HepG2 (cell line): ENCODE data around the gene NRAP.

Experiments
- EP300 ChIP-seq, 3 experiments: sonication (generic) in 1 of 3; formaldehyde crosslinking in 1 of 3; IDR thresholded peaks; 2 replicates each; pipeline versions ENCODE4 v1.5.1 to v1.6.1; 2011 to 2020; ENCODE audit warnings: low read depth in 2 of 3, low read length in 2 of 3, borderline replicate concordance in 1 of 3, improper control_type of control experiment in 1 of 3, mild to moderate bottlenecking in 1 of 3, missing genetic modification reagents in 1 of 3, moderate library complexity in 1 of 3
- HOXA5 ChIP-seq: sonication (generic); formaldehyde crosslinking; IDR thresholded peaks from 2 replicates; pipeline ENCODE4 v1.4.0; 2020; ENCODE audit warnings: missing genetic modification reagents
- ISL2 ChIP-seq: sonication (generic); formaldehyde crosslinking; IDR thresholded peaks from 2 replicates; pipeline ENCODE4 v1.5.0; 2020; ENCODE audit warnings: missing genetic modification reagents
- ZFP37 ChIP-seq: sonication (generic); formaldehyde crosslinking; IDR thresholded peaks from 2 replicates; pipeline ENCODE4 v1.4.0; 2020; ENCODE audit warnings: missing genetic modification reagents, borderline replicate concordance
- ZNF124 ChIP-seq: sonication (generic); formaldehyde crosslinking; IDR thresholded peaks from 2 replicates; pipeline ENCODE4 v1.4.0; 2020; ENCODE audit warnings: missing genetic modification reagents
- ZNF556 ChIP-seq: sonication (generic); formaldehyde crosslinking; IDR thresholded peaks from 2 replicates; pipeline ENCODE4 v1.4.0; 2020; ENCODE audit warnings: mild to moderate bottlenecking, missing genetic modification reagents, borderline replicate concordance
- ZNF775 ChIP-seq: sonication (generic); formaldehyde crosslinking; IDR thresholded peaks from 2 replicates; pipeline ENCODE4 v1.4.0; 2020; ENCODE audit warnings: missing genetic modification reagents, mild to moderate bottlenecking, moderate library complexity, borderline replicate concordance
- TF ChIP-seq, protein P1 (sequence below): sonication (generic); formaldehyde crosslinking; IDR thresholded peaks from 2 replicates; pipeline ENCODE4 v1.5.0; 2020; ENCODE audit warnings: mild to moderate bottlenecking, missing genetic modification reagents, moderate library complexity

DNA sequence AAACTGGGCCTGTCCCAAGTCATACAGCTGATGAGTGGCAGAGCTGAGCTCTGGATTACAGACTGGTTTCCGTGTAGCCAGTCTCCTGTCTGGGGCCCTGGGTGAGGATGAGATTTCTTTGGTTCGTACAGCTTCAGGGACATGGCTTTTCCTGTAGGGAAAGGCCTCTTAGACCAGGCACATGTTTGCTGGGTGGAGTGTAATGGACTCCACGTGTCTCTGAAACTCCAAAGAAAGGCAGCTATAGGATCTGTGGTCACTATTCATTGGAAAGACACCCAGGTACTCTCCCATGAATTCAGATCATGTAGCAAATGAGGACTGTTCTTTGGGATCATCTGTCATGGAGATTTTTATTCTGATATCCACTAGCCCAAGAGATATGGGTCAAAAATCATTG lies 108.6 kb downstream of the NRAP start:
- TF ChIP-seq, protein P1, sequence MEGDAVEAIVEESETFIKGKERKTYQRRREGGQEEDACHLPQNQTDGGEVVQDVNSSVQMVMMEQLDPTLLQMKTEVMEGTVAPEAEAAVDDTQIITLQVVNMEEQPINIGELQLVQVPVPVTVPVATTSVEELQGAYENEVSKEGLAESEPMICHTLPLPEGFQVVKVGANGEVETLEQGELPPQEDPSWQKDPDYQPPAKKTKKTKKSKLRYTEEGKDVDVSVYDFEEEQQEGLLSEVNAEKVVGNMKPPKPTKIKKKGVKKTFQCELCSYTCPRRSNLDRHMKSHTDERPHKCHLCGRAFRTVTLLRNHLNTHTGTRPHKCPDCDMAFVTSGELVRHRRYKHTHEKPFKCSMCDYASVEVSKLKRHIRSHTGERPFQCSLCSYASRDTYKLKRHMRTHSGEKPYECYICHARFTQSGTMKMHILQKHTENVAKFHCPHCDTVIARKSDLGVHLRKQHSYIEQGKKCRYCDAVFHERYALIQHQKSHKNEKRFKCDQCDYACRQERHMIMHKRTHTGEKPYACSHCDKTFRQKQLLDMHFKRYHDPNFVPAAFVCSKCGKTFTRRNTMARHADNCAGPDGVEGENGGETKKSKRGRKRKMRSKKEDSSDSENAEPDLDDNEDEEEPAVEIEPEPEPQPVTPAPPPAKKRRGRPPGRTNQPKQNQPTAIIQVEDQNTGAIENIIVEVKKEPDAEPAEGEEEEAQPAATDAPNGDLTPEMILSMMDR: no peak
- no peak for TF ChIP-seq ISL2 (CRISPR knock-in tag)
- no peak for TF ChIP-seq ZNF775
- no peak for TF ChIP-seq ZNF556 (CRISPR knock-in tag)
- TF ChIP-seq HOXA5 (CRISPR knock-in tag): no peak
- TF ChIP-seq ZNF124 (CRISPR knock-in tag): no peak
- no peak for TF ChIP-seq ZFP37 (CRISPR knock-in tag)
- TF ChIP-seq EP300 (IDR thresholded peaks at IDR 0.05; ENCODE audit: low read depth in 2 of 2, low read length in 2 of 2): no peak
- TF ChIP-seq EP300 (CRISPR knock-in tag; IDR thresholded peaks at IDR 0.05; ENCODE audit: borderline replicate concordance): no peak
